ENCODE measurements around the gene HAND2.

The HAND2 gene

DNA sequence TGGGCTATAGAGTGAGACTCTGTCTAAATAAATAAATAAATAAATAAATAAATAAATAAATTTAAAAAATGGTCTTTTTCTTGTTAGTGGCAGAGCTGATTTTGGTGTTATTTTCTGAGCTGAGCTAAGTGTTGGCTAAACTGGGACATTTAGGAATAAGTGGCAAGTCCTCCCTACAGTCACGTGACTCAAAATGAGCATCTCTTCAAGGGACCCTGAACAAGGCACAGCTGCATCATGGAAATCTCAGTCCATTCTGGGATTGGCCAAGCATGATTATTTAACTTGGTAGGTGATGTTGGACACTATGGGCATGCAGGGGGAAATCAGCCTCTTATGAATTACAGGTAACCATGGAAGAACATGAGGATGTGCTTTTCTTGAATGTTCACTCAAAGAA, 42.0 kb downstream of the HAND2 start:
- Histone ChIP-seq H3K27me3 (ENCODE audit: insufficient read depth, low read length, poor library complexity, severe bottlenecking) (no peaks in the 10 kb centered on the region), H3K9ac (ENCODE audit: low read depth, low read length, poor library complexity, severe bottlenecking) (no peak overlapping the region), H3K4me2 (ENCODE audit: low read depth, low read length, poor library complexity, severe bottlenecking) (no peak overlapping the region), H3K9me2 (replicated peaks; ENCODE audit: low read depth, low read length) (no peaks in the 10 kb centered on the region), H2AFZ (ENCODE audit: low read length) (no peak overlapping the region), H3F3A (ENCODE audit: low read depth) (no peaks in the 10 kb centered on the region), H3K36me3 (ENCODE audit: insufficient read depth, low read length) (no peaks in the 10 kb centered on the region), H3K4me1 (ENCODE audit: insufficient read depth, low read length, poor library complexity, severe bottlenecking) (peaks cover 11% of the 10 kb centered on the region), H3K79me2 (ENCODE audit: insufficient read depth, low read length) (no peaks in the 10 kb centered on the region), H4K20me1 (ENCODE audit: insufficient read depth, low read length, poor library complexity, severe bottlenecking) (no peaks in the 10 kb centered on the region), H3K9me3 (ENCODE audit: insufficient read depth, low read depth, low read length) (no peaks in the 10 kb centered on the region), H3K4me3 (ENCODE audit: low read length, poor library complexity, severe bottlenecking) (no peak overlapping the region)
- TF ChIP-seq EZH2phosphoT487 (IDR thresholded peaks at IDR 0.05; ENCODE audit: borderline replicate concordance), result no peak
- TF ChIP-seq, protein P1, sequence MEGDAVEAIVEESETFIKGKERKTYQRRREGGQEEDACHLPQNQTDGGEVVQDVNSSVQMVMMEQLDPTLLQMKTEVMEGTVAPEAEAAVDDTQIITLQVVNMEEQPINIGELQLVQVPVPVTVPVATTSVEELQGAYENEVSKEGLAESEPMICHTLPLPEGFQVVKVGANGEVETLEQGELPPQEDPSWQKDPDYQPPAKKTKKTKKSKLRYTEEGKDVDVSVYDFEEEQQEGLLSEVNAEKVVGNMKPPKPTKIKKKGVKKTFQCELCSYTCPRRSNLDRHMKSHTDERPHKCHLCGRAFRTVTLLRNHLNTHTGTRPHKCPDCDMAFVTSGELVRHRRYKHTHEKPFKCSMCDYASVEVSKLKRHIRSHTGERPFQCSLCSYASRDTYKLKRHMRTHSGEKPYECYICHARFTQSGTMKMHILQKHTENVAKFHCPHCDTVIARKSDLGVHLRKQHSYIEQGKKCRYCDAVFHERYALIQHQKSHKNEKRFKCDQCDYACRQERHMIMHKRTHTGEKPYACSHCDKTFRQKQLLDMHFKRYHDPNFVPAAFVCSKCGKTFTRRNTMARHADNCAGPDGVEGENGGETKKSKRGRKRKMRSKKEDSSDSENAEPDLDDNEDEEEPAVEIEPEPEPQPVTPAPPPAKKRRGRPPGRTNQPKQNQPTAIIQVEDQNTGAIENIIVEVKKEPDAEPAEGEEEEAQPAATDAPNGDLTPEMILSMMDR (conservative IDR thresholded peaks at IDR 0.05; ENCODE audit: low read length), result no peak

GRCh38 chr4:173486714-173487392, 43.2 kb downstream of the HAND2 start:
- Histone ChIP-seq H3K9me3 (ENCODE audit: insufficient read depth, low read depth, low read length) (no peaks in the 10 kb centered on the region), H4K20me1 (ENCODE audit: insufficient read depth, low read length, poor library complexity, severe bottlenecking) (no peaks in the 10 kb centered on the region), H3K4me3 (ENCODE audit: low read length, poor library complexity, severe bottlenecking) (no peak overlapping the region), H3K27me3 (ENCODE audit: insufficient read depth, low read length, poor library complexity, severe bottlenecking) (no peaks in the 10 kb centered on the region), H3K9ac (ENCODE audit: low read depth, low read length, poor library complexity, severe bottlenecking) (no peak overlapping the region), H3K4me2 (ENCODE audit: low read depth, low read length, poor library complexity, severe bottlenecking) (no peak overlapping the region), H3K79me2 (ENCODE audit: insufficient read depth, low read length) (no peaks in the 10 kb centered on the region), H3K4me1 (ENCODE audit: insufficient read depth, low read length, poor library complexity, severe bottlenecking) (peaks cover 7% of the 10 kb centered on the region), H3F3A (ENCODE audit: low read depth) (no peaks in the 10 kb centered on the region), H3K9me2 (replicated peaks; ENCODE audit: low read depth, low read length) (no peaks in the 10 kb centered on the region), H3K36me3 (ENCODE audit: insufficient read depth, low read length) (no peaks in the 10 kb centered on the region), H2AFZ (ENCODE audit: low read length) (no peak overlapping the region)
- TF ChIP-seq EZH2phosphoT487 (IDR thresholded peaks at IDR 0.05; ENCODE audit: borderline replicate concordance), result no peak
- TF ChIP-seq, protein P1 (conservative IDR thresholded peaks at IDR 0.05; ENCODE audit: low read length), result no peak

GRCh38 chr4:173485164-173485563, 44.9 kb downstream of the HAND2 start:
- Histone ChIP-seq H3K9ac (ENCODE audit: low read depth, low read length, poor library complexity, severe bottlenecking) (no peak overlapping the region), H3K27me3 (ENCODE audit: insufficient read depth, low read length, poor library complexity, severe bottlenecking) (no peaks in the 10 kb centered on the region), H3K36me3 (ENCODE audit: insufficient read depth, low read length) (no peaks in the 10 kb centered on the region), H3K4me3 (ENCODE audit: low read length, poor library complexity, severe bottlenecking) (no peak overlapping the region), H3F3A (ENCODE audit: low read depth) (no peaks in the 10 kb centered on the region), H3K79me2 (ENCODE audit: insufficient read depth, low read length) (no peaks in the 10 kb centered on the region), H4K20me1 (ENCODE audit: insufficient read depth, low read length, poor library complexity, severe bottlenecking) (no peaks in the 10 kb centered on the region), H3K9me2 (replicated peaks; ENCODE audit: low read depth, low read length) (no peaks in the 10 kb centered on the region), H3K4me1 (ENCODE audit: insufficient read depth, low read length, poor library complexity, severe bottlenecking) (no peaks in the 10 kb centered on the region), H3K9me3 (ENCODE audit: insufficient read depth, low read depth, low read length) (no peaks in the 10 kb centered on the region), H3K4me2 (ENCODE audit: low read depth, low read length, poor library complexity, severe bottlenecking) (no peak overlapping the region), H2AFZ (ENCODE audit: low read length) (no peak overlapping the region)
- no peak for TF ChIP-seq EZH2phosphoT487 (IDR thresholded peaks at IDR 0.05; ENCODE audit: borderline replicate concordance)
- TF ChIP-seq, protein P1 (conservative IDR thresholded peaks at IDR 0.05; ENCODE audit: low read length), result no peak

Data from Loucy (cell line).